ENCODE data around the gene RDH13. TPM values are rescaled to one million over a fixed set of nuclear protein-coding genes. Genes with fewer than 3 reads are reported as not detected.

RDH13 gene
- total RNA-seq, 2 donors from 2014 or later: 7.8 to 8.1 TPM

GRCh38 chr19:55094456-55095259, 31.7 kb upstream of the RDH13 start:
- no peak for DNase-seq (ENCODE audit: low spot score)
- intact Hi-C loops (cut with DNase I): no loop called here

GRCh38 chr19:55092423-55093318, 29.7 kb upstream of the RDH13 start:
- intact Hi-C loops (cut with DNase I): no loop called here

GRCh38 chr19:55091955-55092354, 29.0 kb upstream of the RDH13 start:
- intact Hi-C loops (cut with DNase I): no loop called here
- DNase-seq (ENCODE audit: low spot score): no peak

More at GRCh38 chr19:55092423-55093318, 29.7 kb upstream of the RDH13 start:
- DNase-seq (ENCODE audit: low spot score): no peak

GRCh38 chr19:55091126-55091910, 28.4 kb upstream of the RDH13 start:
- intact Hi-C loops (cut with DNase I): no loop called here
- DNase-seq (ENCODE audit: low spot score): no peak

- intact Hi-C loops (cut with DNase I): no loop called here
- no peak for DNase-seq (ENCODE audit: low spot score)
Observed at GRCh38 chr19:55090564-55090963, 27.6 kb upstream of the RDH13 start.

GRCh38 chr19:55089342-55089944, 26.5 kb upstream of the RDH13 start:
- intact Hi-C loops (cut with DNase I): no loop called here
- DNase-seq (ENCODE audit: low spot score): no peak

GRCh38 chr19:55088543-55089341, 25.8 kb upstream of the RDH13 start:
- peak; percentile 91 for DNase-seq (ENCODE audit: low spot score)
- intact Hi-C loops (cut with DNase I): no loop called here

GRCh38 chr19:55088021-55088451, 25.1 kb upstream of the RDH13 start:
- no peak for DNase-seq (ENCODE audit: low spot score)
- intact Hi-C loops (cut with DNase I): no loop called here

- intact Hi-C loops (cut with DNase I): no loop called here
- DNase-seq (ENCODE audit: low spot score): no peak
Observed at GRCh38 chr19:55087542-55087901, 24.6 kb upstream of the RDH13 start.

- DNase-seq (ENCODE audit: low spot score): peak; percentile 97
- intact Hi-C loops (cut with DNase I): no loop called here
Observed at GRCh38 chr19:55086730-55087541, 24.0 kb upstream of the RDH13 start.

- intact Hi-C loops (cut with DNase I): no loop called here
- DNase-seq (ENCODE audit: low spot score): no peak
Observed at GRCh38 chr19:55085923-55086715, 23.2 kb upstream of the RDH13 start.

GRCh38 chr19:55084416-55084815, 21.5 kb upstream of the RDH13 start:
- intact Hi-C loops (cut with DNase I): no loop called here

GRCh38 chr19:55083004-55083850, 20.3 kb upstream of the RDH13 start:
- intact Hi-C loops (cut with DNase I): no loop called here

More at GRCh38 chr19:55084416-55084815, 21.5 kb upstream of the RDH13 start:
- DNase-seq (ENCODE audit: low spot score): no peak

GRCh38 chr19:55082020-55082851, 19.3 kb upstream of the RDH13 start:
- no peak for DNase-seq (ENCODE audit: low spot score)
- intact Hi-C loops (cut with DNase I): no loop called here

More at GRCh38 chr19:55083004-55083850, 20.3 kb upstream of the RDH13 start:
- DNase-seq (ENCODE audit: low spot score): no peak

- DNase-seq (ENCODE audit: low spot score): no peak
- intact Hi-C loops (cut with DNase I): no loop called here
Observed at GRCh38 chr19:55081770-55082019, 18.7 kb upstream of the RDH13 start.

Data from posterior vena cava (tissue), 2 donors.